Prostate gland (tissue), 2 donors: ENCODE results near the gene PCDH9.

Experiments used
- POLR2AphosphoS5 ChIP-seq: sonication (generic); formaldehyde crosslinking; IDR thresholded peaks from one replicate; pipeline ENCODE4 v1.6.1; 2017; ENCODE audit warnings: antibody characterized with exemption
- TF ChIP-seq, protein P1 (sequence below), 4 experiments: fragments of 200-600 bp in 2 of 4; fragments of 450-650 bp in 2 of 4; sonication (generic) in 2 of 4; IDR thresholded peaks; 1 replicate in 3 of 4; 2 replicates in 1 of 4; pipeline ENCODE4 v1.5.1; 2016 to 2019; ENCODE audit warnings: antibody characterized with exemption in 4 of 4, mild to moderate bottlenecking in 2 of 4, moderate library complexity in 2 of 4

- TF ChIP-seq, protein P1, sequence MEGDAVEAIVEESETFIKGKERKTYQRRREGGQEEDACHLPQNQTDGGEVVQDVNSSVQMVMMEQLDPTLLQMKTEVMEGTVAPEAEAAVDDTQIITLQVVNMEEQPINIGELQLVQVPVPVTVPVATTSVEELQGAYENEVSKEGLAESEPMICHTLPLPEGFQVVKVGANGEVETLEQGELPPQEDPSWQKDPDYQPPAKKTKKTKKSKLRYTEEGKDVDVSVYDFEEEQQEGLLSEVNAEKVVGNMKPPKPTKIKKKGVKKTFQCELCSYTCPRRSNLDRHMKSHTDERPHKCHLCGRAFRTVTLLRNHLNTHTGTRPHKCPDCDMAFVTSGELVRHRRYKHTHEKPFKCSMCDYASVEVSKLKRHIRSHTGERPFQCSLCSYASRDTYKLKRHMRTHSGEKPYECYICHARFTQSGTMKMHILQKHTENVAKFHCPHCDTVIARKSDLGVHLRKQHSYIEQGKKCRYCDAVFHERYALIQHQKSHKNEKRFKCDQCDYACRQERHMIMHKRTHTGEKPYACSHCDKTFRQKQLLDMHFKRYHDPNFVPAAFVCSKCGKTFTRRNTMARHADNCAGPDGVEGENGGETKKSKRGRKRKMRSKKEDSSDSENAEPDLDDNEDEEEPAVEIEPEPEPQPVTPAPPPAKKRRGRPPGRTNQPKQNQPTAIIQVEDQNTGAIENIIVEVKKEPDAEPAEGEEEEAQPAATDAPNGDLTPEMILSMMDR (IDR thresholded peaks at IDR 0.05), result no peak
- no peak for TF ChIP-seq POLR2AphosphoS5
These were observed 255.2 kb downstream of the PCDH9 start for GRCh38 chr13:66974889-66975288.
